HG03575 (cell line): ENCODE data around the gene ZNF350.
"Not testable (repeated sequence)": the region's sequence is repeated elsewhere in the genome, so short reads cannot be mapped to it uniquely, and the experiment has no call there.

Source experiments
- ATAC-seq: cut with Tn5 transposase; IDR thresholded peaks from one replicate; pipeline ENCODE4 v1.9.1; 2021; ENCODE audit not compliant: unreplicated experiment, insufficient number of reproducible peaks, low FRiP score; ENCODE audit errors: extremely low read depth

ZNF350 gene

DNA sequence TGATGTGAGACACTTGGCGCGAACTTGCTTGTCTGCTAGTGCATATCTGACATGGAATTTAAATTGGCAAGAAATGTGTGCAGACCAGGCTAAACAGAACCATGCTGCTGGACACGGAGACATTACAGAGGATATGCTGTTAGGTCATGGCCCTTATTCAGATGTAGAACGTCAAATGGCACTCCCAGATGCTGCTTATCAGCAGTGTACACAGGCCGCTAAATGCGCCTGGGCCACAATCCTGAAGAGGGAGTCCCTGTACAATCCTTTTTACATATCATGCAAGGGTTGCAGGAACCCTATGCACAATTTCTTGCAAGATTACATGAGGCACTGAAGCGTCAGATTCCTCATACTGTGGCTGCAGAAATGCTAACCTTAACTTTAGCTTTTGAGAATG is 9.3 kb downstream of the ZNF350 start:
- ATAC-seq: no peak

DNA sequence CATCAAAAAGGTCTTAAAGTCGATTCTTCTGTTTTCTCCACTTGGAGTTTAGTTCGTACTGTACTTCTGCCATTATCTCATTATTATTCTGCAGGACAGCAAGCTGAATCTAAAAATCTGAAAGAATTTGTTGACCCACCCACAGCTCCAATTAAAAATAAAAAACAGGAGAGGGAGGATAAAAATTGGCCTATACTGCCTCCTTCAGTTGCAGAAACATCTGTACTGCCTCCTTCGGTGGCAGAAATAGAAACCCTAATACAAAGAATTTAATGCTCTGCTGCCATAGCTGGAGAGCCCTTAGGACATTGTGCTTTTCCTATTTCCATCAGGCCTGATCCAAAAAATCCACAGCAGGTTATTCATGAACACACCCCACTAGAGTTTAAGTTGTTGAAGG is 9.8 kb downstream of the ZNF350 start:
- no peak for ATAC-seq

DNA sequence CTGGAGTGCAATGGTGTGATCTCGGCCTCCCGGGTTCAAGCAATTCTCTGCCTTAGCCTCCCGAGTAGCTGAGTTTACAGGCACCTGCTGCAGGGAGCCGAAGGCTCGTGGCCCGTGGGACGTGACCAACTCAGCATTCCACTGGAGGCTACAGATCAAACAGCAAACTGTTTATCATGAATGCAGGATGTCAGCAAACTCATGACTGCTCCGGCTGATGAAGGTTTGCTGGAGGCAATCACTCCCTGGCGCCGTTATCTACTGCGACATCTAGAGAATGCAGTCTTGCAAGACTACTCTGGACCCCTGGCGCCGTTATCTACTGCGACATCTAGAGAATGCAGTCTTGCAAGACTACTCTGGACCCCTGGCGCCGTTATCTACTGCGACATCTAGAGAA is 10.9 kb downstream of the ZNF350 start:
- ATAC-seq: not testable (repeated sequence)

DNA sequence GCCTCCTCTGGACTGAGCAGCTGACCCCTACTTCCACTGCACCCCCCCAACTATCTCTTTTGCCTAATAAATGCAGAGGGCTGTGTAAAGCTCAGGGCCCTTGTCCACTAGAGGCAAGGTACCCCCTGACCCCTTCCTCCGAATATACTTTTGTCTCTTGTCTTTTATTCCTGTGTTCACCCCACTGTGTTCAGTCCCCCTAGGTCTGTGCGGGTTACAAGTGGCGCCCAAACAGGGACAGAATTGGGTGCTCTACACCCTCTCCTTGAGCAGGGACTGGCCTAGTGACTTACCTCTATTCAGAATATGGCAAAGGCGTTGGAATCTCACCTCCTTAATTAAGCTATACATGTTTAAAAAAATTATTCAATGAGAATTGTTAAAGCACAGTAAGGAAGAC is 15.0 kb downstream of the ZNF350 start:
- no peak for ATAC-seq

DNA sequence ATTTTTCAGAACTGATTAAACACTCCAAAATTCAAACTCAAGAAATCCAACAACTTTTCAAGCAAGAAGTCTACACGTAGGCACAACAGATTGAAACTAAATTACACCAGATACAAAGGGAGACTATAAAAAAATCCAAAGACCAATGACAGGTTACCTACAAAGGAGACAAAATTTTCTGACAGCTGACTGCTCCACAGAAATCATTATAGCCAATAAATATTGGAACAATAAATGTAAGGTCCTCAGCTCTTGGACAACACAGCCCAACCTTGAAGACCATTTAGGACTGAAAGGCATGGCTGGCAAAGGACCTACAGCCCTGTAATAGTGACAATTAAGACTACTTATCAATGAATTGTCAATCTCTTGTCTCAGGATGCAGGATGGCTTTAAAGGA is 15.9 kb downstream of the ZNF350 start:
- no peak for ATAC-seq

DNA sequence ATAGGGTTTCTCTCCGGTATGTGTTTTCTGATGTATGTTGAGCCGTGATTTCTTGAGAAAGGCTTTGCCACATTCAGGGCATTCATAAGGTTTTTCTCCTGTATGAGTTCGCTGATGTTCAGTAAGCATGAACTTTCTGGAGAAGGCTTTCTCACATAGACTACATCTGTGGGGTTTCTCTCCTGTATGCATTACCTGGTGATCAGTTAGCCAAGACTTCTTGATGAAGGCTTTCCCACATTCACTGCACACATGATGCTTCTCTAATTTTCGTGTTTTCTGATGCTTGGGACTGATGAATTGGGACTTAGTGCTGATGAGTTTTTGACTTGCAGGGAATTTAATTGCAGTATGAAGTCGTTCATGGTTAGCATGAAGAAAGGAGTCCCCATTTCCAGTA is 21.1 kb downstream of the ZNF350 start:
- ATAC-seq: no peak

DNA sequence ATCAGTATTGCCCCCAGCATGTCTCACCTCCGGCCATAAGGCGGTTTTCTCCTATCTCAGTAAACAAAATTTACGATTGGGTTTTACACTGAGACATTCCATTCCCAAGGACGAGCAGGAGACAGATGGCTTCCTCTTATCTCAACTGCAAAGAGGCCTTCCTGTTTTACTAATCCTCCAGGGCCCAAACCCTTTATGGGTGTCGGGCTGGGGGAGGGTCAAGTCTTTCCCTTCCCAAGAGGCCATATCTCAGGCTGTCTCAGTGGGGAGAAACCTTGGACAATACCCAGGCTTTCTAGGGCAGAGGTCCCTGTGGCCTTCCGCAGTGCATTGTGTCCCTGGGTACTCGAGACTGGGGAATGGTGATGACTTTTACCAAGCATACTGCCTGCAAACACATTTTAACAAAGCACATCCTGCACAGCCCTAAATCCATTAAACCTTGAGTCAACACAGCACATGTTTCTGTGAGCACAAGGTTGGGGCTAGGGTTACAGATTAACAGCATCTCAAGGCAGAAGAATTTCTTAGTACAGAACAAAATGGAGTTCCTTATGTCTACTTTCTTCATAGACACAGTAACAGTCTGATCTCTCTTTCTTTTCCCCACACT is 25.9 kb downstream of the ZNF350 start:
- not testable (repeated sequence) for ATAC-seq

DNA sequence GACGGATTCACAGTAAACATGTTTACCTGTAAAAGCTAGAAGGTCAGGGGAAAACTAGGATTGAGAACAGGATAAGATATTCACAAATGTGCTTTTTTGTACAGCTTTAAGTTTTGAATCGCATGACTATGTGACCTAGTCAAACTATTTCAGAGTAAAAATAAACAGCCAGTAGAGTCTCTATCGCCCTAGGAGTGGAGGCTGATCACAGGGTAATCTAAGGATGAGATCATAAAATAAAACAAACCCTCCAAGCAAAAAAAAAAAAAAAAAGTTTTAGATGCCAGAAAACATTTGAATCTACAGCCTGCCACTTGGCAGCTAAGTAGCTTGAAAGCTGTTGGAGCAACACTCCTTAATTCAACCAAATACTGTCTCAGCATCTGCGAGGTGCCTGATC is 26.8 kb downstream of the ZNF350 start:
- no peak for ATAC-seq

DNA sequence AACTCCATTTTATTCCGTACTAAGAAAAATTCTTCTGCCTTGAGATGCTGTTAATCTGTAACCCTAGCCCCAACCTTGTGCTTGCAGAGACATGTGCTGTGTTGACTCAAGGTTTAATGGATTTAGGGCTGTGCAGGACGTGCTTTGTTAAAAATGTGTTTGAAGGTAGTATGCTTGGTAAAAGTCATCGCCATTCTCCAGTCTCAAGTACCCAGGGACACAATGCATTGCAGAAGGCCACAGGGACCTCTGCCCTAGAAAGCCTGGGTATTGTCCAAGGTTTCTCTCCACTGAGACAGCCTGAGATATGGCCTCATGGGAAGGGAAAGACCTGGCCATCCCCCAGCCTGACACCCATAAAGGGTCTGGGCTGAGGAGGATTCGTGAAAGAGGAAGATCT is 28.8 kb downstream of the ZNF350 start:
- not testable (repeated sequence) for ATAC-seq

DNA sequence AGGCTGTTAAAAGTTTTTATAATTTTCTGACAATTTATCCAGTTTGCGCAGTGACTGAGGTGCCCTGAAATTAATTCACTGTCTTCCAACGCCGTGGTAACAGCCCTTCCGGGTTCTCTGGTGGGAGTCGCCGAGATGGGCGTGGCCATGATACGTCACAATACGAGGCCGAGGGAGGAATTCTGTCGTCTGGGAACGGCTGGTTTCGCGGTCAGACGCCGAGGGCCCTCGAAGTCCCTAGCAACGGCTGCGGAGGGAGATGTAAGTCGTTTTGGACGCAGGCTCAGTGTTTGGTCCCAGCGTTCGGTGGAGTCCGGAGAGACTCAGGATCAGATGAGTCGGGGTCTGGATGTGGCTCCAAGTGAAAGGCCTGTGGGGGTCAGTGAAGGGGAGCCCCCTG is 37.7 kb downstream of the ZNF350 start:
- ATAC-seq: no peak

DNA sequence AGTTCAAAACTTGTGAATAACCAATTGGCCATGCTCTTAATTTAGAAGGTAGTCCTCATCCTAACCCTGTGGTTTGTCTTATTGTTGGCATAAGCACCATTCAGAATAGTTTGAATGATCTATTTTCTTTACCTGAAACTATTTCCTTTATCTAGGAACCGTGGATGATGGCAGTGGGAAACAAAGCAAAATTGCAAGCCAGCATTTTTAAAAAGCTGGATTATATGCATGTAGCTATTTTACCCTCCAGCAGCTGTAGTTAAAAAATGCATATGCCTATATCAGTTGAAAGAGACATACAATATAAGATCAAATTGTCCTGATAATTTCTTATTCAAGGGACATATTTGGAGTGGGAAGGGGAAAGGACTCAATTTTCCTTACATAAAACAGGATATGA is 40.0 kb downstream of the ZNF350 start:
- ATAC-seq: no peak

DNA sequence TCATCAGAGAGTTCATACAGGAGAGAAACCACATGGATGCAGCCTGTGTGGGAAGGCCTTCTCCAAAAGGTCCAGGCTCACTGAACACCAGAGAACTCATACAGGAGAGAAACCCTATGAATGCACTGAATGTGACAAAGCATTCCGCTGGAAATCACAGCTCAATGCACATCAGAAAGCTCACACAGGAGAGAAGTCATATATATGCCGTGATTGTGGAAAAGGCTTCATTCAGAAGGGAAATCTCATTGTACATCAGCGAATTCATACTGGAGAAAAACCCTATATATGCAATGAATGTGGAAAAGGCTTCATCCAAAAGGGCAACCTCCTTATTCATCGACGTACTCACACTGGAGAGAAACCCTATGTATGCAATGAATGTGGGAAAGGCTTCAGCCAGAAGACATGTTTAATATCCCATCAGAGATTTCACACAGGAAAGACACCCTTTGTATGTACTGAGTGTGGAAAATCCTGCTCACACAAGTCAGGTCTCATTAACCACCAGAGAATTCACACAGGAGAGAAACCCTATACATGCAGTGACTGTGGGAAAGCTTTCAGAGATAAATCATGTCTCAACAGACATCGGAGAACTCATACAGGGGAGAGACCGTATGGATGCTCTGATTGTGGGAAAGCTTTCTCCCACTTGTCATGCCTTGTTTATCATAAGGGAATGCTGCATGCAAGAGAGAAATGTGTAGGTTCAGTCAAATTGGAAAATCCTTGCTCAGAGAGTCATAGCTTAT is 41.7 kb downstream of the ZNF350 start:
- no peak for ATAC-seq

DNA sequence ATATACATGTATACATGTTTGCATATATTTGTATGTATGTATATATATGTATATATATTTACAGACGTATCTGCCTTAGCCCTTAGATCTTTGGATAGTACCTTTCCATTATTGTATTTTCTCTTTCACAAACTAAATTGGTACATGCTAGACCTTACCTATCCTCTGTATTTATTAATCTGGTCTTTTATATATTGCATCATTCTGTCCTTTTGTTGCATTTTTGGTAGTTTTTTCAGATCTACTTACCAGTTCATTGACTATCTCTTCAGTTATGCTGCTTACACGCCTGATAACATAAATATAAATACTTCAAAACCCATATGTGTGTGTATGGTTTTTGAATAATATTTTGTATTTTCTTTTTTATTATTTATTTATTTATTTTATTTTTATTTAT is 47.7 kb downstream of the ZNF350 start:
- ATAC-seq: no peak

DNA sequence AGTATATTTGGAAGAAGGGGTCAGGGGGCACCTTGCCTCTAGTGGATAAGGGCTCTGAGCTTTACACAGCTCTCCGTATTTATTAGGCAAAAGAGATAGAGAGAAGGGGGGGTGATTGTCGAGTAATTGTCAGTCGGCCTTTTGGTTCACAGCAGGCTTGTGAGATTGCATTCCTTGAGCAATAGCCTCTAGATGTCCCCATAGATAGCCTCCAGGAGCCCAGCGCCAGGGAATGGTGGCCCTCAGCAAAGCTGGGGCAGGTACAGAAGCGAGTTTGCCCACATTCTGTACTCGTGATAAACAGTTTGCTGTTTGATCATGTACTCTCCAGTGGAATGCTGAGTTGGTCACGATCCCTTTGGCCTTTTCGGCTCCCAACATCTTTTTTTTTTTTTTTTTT is 54.7 kb downstream of the ZNF350 start:
- no peak for ATAC-seq

DNA sequence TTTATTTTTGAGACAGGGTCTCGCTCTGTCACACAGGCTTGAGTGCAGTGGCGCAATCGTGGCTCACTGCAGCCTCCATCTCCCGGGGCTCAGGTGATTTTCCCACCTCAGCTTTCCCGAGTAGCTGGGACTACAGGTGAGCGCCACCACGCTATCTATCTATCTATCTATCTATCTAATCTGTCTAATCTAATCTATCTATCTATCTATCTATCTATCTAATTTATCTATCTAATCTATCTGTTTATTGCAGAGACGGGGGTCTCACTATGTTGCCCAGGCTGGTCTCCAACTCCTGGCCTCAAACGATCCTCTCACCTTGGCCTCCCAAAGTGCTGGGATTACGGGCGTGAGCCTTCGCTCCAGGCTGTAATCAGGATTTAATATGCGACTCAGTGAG is 58.8 kb downstream of the ZNF350 start:
- ATAC-seq: no peak

DNA sequence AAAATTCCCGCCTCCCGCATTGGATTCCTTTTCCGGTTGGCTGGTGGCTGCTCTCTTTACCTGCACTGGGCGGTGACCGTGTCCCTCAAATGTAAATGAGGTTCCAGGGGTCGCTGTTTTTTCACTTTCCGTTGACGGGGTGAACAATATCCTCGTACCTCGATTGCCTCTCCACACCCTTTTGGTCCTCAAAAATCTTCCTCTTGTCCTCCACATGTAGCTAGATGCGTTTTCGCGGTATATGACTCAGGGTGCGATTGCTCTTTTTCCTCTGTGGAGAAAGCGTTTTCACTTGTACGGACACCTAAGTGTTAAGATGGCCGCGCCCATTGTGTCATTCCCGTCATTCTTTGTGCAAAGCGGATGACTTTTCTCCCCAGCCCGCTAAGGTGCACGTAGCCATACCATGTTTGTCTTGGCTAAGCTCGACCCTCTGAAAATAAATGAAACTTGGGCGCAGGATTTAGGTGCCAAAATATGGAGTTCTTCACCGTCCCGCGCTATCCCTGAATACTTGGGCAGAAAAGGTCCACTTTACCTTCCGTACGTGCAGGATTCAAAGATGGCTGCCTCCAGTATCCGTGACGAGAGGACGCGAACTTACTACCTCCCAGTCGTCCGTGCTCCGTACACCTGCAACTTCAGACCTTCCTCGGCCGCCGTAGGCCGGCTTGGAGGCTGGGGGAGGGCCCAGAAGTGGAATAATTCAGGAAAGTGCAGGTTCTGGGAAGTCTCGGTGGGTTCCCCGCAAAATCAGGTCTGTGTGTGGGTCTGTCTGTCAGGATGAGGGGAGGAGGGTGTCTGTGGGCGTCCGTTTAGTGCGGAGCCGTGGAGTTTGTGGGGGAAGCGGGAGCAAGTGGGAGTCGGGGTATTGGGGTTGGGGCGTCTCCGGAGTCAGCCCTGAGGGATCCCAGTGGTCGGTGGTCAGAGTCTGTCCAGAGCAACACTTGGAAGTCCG is 59.6 kb downstream of the ZNF350 start, which contains the start of gene ZNF613:
Gene ZNF613, plus strand, starts transcription at position 689 of the 958 bp plus-strand sequence. CDS start 8,749 bp downstream, outside the sequence.
- ATAC-seq: no peak

DNA sequence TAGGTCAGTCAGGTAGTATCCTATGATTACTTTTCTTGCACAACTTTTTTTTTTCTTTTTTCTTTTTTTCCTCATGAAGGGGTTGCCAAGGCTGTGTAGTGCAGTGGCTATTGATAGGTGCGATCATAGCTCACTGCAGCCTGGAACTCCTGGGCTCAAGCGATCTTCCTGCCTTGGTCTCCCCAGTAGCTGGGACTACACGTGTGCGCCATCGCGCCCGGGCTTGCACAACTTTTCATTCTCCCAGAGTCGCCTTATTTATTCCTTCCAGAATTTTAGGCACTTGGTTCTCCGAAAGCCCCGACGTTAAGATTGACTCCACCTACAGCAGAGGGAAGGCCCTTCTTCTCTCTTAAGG is 60.2 kb downstream of the ZNF350 start:
- no peak for ATAC-seq

DNA sequence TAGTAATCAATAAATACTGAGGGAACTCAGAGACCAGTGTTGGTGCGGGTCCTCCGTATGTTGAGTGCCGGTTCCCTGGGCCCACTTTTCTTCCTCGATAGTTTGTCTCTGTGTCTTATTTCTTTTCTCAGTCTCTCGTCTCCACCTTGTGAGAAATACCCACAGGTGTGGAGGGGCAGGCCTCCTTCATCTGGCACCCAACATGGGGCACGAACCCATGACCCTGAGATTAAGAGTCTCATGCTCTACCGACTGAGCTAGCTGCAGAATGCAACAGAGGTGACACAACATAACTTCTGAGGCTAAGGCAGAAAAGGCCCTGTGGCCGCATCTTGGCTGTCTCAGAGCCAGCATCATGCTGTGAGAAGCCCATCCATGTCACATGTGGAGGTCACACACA is 64.7 kb downstream of the ZNF350 start:
- no peak for ATAC-seq

DNA sequence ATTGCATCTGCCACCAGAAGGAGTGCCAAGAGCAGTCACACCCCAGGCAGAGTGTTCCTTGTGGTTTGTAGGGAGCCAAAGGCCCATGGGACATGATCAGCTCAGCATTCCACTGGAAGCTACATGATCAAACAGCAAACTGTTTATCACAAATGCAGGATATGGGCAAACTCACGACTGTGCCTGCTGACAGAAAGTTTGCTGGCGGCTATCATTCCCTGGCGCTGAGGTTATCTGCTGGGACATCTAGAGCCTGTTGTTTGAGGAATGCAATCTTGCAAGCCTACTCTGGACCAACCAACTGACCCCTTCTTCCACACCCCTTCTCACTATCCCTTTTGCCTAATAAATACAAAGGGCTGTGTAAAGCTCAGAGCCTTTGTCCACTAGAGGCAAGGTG is 67.0 kb downstream of the ZNF350 start:
- ATAC-seq: no peak

DNA sequence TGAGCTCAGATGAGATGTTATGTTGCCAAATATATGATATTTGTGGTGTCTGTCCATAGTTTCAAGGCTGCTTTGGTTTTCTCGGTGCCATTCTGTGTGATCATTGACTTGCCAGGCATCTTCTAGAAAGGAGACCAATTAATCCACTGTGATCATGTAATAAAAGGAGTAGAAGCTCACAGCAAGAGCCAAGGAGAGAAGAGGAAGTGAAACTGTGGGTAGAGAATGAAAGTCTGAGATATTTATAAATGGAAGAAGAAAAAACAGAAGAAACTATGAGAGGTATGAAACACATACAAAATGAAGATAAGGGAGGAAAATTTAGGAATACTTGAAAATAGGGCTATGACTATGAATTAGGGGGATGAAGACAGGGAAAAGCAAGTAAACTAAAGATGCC is 70.5 kb downstream of the ZNF350 start:
- ATAC-seq: no peak
